ENCODE data around the gene IRAK3. TPM values are rescaled to one million over a fixed set of nuclear protein-coding genes. Genes with fewer than 3 reads are reported as not detected.
"Not testable (repeated sequence)": the region's sequence is repeated elsewhere in the genome, so short reads cannot be mapped to it uniquely, and the experiment has no call there.

Gene IRAK3
- total RNA-seq, 1 experiment from 2014 or later: 0.70 TPM

DNA sequence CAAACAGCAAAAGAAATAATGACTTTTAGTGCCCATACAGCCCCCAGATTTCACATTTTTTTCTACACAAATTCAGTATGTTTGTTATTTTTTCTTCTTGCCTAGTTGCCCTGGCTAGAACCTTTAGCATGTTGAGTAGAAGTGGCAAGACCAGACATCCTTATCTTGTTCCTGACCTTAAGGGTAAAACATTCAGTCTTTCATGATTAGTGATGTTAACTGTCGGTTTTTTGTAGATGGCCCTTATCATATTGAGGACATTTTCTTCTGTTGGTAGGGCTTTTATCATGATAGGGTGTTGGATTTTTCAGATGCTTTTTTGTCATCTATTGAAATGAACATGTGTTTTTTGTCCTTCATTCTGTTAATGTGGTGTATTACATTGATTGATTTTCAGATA is 17.1 kb downstream of the IRAK3 start:
- Mint-ChIP-seq H3K9me3 (no peaks in the 10 kb centered on the region), H3K4me3 (no peak overlapping the region), H3K4me1 (no peaks in the 10 kb centered on the region), H3K27ac (no peak overlapping the region), H3K36me3 (no peaks in the 10 kb centered on the region), H3K27me3 (ENCODE audit: low read depth) (no peaks in the 10 kb centered on the region; the same call in 1 of the 2 replicates)
- DNase-seq (ENCODE audit: low spot score) (no peak), ATAC-seq (no peak)
- CTCF ChIA-PET: interaction anchor here (1.8 kb wide), 1 partner anchor 29 kb away, joined by 4 read pairs; no protein-coding TSS in a partner anchor
- POLR2A ChIA-PET: no interaction called here
- TF ChIP-seq, protein P1, sequence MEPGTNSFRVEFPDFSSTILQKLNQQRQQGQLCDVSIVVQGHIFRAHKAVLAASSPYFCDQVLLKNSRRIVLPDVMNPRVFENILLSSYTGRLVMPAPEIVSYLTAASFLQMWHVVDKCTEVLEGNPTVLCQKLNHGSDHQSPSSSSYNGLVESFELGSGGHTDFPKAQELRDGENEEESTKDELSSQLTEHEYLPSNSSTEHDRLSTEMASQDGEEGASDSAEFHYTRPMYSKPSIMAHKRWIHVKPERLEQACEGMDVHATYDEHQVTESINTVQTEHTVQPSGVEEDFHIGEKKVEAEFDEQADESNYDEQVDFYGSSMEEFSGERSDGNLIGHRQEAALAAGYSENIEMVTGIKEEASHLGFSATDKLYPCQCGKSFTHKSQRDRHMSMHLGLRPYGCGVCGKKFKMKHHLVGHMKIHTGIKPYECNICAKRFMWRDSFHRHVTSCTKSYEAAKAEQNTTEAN (CRISPR knock-in tag; IDR thresholded peaks at IDR 0.05): no peak
- TF ChIP-seq, protein P2, sequence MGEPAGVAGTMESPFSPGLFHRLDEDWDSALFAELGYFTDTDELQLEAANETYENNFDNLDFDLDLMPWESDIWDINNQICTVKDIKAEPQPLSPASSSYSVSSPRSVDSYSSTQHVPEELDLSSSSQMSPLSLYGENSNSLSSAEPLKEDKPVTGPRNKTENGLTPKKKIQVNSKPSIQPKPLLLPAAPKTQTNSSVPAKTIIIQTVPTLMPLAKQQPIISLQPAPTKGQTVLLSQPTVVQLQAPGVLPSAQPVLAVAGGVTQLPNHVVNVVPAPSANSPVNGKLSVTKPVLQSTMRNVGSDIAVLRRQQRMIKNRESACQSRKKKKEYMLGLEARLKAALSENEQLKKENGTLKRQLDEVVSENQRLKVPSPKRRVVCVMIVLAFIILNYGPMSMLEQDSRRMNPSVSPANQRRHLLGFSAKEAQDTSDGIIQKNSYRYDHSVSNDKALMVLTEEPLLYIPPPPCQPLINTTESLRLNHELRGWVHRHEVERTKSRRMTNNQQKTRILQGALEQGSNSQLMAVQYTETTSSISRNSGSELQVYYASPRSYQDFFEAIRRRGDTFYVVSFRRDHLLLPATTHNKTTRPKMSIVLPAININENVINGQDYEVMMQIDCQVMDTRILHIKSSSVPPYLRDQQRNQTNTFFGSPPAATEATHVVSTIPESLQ (CRISPR knock-in tag; IDR thresholded peaks at IDR 0.05): no peak
- TF ChIP-seq FOXJ3 (CRISPR knock-in tag; IDR thresholded peaks at IDR 0.05; ENCODE audit: borderline replicate concordance) (no peak), GTF2I (CRISPR knock-in tag; conservative IDR thresholded peaks at IDR 0.05) (no peak), NFYB (CRISPR knock-in tag; conservative IDR thresholded peaks at IDR 0.05; ENCODE audit: low read depth) (no peak), KAT7 (CRISPR knock-in tag; IDR thresholded peaks at IDR 0.05; ENCODE audit: borderline replicate concordance) (no peak), NFE2L1 (CRISPR knock-in tag; IDR thresholded peaks at IDR 0.05) (no peak)

DNA sequence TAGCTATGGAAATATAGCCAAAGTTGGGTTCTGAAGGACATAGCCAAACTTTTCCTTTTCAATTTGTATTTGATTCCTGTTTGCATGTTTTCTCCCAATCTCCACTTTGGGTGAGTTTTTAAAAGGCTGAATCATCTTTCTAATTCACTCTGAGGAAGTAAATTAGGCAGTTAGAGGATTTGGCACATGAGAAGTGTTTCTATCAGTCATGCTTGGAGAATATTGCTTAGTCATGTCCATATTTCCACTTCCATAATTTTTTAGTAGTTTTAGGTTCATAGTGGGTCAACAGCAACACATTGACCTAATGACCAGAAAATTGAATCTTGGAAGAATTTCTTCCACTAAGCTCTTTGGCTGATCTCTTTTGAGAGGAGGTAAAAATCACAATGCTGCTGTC is 21.8 kb downstream of the IRAK3 start:
- Mint-ChIP-seq H3K27me3 (ENCODE audit: low read depth) (no peaks in the 10 kb centered on the region; the same call in 1 of the 2 replicates), H3K4me1 (peaks cover 2% of the 10 kb centered on the region; the same call in 1 of the 2 replicates), H3K9me3 (no peaks in the 10 kb centered on the region), H3K27ac (no peak overlapping the region), H3K4me3 (no peak overlapping the region), H3K36me3 (no peaks in the 10 kb centered on the region)
- TF ChIP-seq, protein P3, sequence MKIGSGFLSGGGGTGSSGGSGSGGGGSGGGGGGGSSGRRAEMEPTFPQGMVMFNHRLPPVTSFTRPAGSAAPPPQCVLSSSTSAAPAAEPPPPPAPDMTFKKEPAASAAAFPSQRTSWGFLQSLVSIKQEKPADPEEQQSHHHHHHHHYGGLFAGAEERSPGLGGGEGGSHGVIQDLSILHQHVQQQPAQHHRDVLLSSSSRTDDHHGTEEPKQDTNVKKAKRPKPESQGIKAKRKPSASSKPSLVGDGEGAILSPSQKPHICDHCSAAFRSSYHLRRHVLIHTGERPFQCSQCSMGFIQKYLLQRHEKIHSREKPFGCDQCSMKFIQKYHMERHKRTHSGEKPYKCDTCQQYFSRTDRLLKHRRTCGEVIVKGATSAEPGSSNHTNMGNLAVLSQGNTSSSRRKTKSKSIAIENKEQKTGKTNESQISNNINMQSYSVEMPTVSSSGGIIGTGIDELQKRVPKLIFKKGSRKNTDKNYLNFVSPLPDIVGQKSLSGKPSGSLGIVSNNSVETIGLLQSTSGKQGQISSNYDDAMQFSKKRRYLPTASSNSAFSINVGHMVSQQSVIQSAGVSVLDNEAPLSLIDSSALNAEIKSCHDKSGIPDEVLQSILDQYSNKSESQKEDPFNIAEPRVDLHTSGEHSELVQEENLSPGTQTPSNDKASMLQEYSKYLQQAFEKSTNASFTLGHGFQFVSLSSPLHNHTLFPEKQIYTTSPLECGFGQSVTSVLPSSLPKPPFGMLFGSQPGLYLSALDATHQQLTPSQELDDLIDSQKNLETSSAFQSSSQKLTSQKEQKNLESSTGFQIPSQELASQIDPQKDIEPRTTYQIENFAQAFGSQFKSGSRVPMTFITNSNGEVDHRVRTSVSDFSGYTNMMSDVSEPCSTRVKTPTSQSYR (CRISPR knock-in tag; IDR thresholded peaks at IDR 0.05): no peak
- no peak for TF ChIP-seq CREM (CRISPR knock-in tag; IDR thresholded peaks at IDR 0.05)
- TF ChIP-seq, protein P4, sequence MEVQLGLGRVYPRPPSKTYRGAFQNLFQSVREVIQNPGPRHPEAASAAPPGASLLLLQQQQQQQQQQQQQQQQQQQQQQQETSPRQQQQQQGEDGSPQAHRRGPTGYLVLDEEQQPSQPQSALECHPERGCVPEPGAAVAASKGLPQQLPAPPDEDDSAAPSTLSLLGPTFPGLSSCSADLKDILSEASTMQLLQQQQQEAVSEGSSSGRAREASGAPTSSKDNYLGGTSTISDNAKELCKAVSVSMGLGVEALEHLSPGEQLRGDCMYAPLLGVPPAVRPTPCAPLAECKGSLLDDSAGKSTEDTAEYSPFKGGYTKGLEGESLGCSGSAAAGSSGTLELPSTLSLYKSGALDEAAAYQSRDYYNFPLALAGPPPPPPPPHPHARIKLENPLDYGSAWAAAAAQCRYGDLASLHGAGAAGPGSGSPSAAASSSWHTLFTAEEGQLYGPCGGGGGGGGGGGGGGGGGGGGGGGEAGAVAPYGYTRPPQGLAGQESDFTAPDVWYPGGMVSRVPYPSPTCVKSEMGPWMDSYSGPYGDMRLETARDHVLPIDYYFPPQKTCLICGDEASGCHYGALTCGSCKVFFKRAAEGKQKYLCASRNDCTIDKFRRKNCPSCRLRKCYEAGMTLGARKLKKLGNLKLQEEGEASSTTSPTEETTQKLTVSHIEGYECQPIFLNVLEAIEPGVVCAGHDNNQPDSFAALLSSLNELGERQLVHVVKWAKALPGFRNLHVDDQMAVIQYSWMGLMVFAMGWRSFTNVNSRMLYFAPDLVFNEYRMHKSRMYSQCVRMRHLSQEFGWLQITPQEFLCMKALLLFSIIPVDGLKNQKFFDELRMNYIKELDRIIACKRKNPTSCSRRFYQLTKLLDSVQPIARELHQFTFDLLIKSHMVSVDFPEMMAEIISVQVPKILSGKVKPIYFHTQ (CRISPR knock-in tag; IDR thresholded peaks at IDR 0.05): no peak
- no peak for TF ChIP-seq RELA (CRISPR knock-in tag; IDR thresholded peaks at IDR 0.05; ENCODE audit: borderline replicate concordance)
- TF ChIP-seq HMGA2 (CRISPR knock-in tag; IDR thresholded peaks at IDR 0.05): no peak
- no peak for TF ChIP-seq ETV6 (CRISPR knock-in tag; IDR thresholded peaks at IDR 0.05)
- no peak for TF ChIP-seq ZNF423 (CRISPR knock-in tag; IDR thresholded peaks at IDR 0.05)
- TF ChIP-seq ZNF219 (CRISPR knock-in tag; IDR thresholded peaks at IDR 0.05; ENCODE audit: borderline replicate concordance): no peak
- no peak for TF ChIP-seq ZBTB21 (CRISPR knock-in tag; IDR thresholded peaks at IDR 0.05; ENCODE audit: borderline replicate concordance)
- ATAC-seq: no peak
- no peak for DNase-seq (ENCODE audit: low spot score)
- ChIA-PET CTCF (no interaction called here), POLR2A (no interaction called here)

DNA sequence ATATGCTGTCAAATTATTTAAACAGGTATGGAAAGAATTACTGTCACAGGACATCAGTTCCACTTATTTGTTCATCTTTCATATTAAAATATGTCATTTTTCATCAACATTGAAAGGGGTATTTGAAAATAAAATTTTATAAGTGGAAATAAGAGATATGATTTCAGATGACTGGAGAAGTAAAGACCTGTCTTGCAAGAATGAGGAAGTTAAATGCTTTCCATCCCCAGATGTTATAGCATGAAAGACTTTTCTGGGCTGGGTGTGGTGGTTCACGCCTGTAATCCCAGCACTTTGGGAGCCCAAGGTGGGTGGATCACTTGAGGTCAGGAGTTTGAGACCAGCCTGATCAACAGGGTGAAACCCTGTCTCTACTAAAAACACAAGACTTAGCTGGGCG is 22.6 kb downstream of the IRAK3 start:
- H3K9me3 Mint-ChIP-seq; H3K36me3 Mint-ChIP-seq; H3K27me3 Mint-ChIP-seq (ENCODE audit: low read depth); H3K4me3 Mint-ChIP-seq; POLR2A ChIA-PET; H3K27ac Mint-ChIP-seq; CTCF ChIA-PET; DNase-seq (ENCODE audit: low spot score); ATAC-seq; H3K4me1 Mint-ChIP-seq: not testable (repeated sequence)

DNA sequence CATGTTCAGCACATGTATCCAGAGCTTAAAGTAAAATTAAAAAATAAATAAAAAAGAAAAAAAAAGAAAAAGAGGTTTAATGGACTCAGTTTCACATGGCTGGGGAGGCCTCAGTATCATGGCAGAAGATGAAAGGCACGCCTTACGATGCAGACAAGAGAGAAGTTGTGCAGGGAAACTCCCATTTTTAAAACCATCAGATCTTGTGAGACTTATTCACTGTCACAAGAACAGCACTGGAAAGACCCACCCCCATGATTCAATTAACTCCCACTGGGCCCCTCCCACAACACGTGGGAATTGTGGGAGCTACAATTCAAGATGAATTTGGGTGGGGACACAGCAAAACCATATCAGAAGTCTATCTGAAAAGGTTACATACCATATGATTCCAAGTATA is 24.0 kb downstream of the IRAK3 start:
- H3K27ac Mint-ChIP-seq; H3K36me3 Mint-ChIP-seq; DNase-seq (ENCODE audit: low spot score); H3K4me3 Mint-ChIP-seq; CTCF ChIA-PET; ATAC-seq; H3K9me3 Mint-ChIP-seq; H3K27me3 Mint-ChIP-seq (ENCODE audit: low read depth); H3K4me1 Mint-ChIP-seq: not testable (repeated sequence)
- POLR2A ChIA-PET: interaction anchor here (0.6 kb wide), 1 partner anchor 1101 kb away, joined by 5 read pairs; no protein-coding TSS in a partner anchor
